Measurements from ENCODE around the gene NFKB2. TPM values are rescaled to one million over a fixed set of nuclear protein-coding genes. Genes with fewer than 3 reads are reported as not detected.

Gene NFKB2
- total and polyA plus RNA-seq, 3 donors from 2014 or later = 18.4 to 42.7 (median 25.2) TPM

- no peak overlapping the region for H3K4me3 ChIP-seq
- no peaks in the 10 kb centered on the region for H3K36me3 ChIP-seq (ENCODE audit: low read depth, missing control alignments)
- intact Hi-C loops (cut with DNase I; ENCODE audit: low total_unique reads) = no loop called here
- TF ChIP-seq POLR2A (IDR thresholded peaks at IDR 0.05) = no peak
- no peak for TF ChIP-seq CTCF (IDR thresholded peaks at IDR 0.05)
- H3K9me3 ChIP-seq = no peaks in the 10 kb centered on the region
- WGBS, 2 donors = 24 to 66% methylated on average over 2 to 5 of the region's 5 CpGs
- DNase-seq = no peak
- no peaks in the 10 kb centered on the region for H3K27me3 ChIP-seq
- no peak overlapping the region for H3K27ac ChIP-seq
- H3K4me1 ChIP-seq = peaks cover 21% of the 10 kb centered on the region
Observed at GRCh38 chr10:102433619-102434046, 38.1 kb downstream of the NFKB2 start.

GRCh38 chr10:102434394-102435132, 39.1 kb downstream of the NFKB2 start:
- no peak for DNase-seq
- Histone ChIP-seq H3K27me3 (no peaks in the 10 kb centered on the region), H3K27ac (peak overlapping the region in 1 of 2 donors; percentile 59), H3K4me1 (peaks cover 21% of the 10 kb centered on the region), H3K4me3 (no peak overlapping the region), H3K36me3 (ENCODE audit: low read depth, missing control alignments) (no peaks in the 10 kb centered on the region), H3K9me3 (no peaks in the 10 kb centered on the region)
- TF ChIP-seq CTCF (IDR thresholded peaks at IDR 0.05) (no peak), POLR2A (IDR thresholded peaks at IDR 0.05) (no peak)
- 45 to 47% methylated on average over 7 to 9 of the region's 9 CpGs for WGBS, 2 donors
- intact Hi-C loops (cut with DNase I; ENCODE audit: low total_unique reads) = no loop called here

- no peak for DNase-seq
- Histone ChIP-seq H3K4me3 (peak overlapping the region in 1 of 2 donors; percentile 31), H3K4me1 (peaks cover 21% of the 10 kb centered on the region), H3K36me3 (ENCODE audit: low read depth, missing control alignments) (no peaks in the 10 kb centered on the region), H3K9me3 (no peaks in the 10 kb centered on the region), H3K27me3 (no peaks in the 10 kb centered on the region), H3K27ac (peak overlapping the region; percentile 31 to 59)
- 23 to 24% methylated on average over 3 to 5 of the region's 5 CpGs for WGBS, 2 donors
- intact Hi-C loops (cut with DNase I; ENCODE audit: low total_unique reads) = no loop called here
- TF ChIP-seq CTCF (IDR thresholded peaks at IDR 0.05) = no peak
- no peak for TF ChIP-seq POLR2A (IDR thresholded peaks at IDR 0.05)
Observed at GRCh38 chr10:102435133-102435497, 39.6 kb downstream of the NFKB2 start.

GRCh38 chr10:102435529-102436233, 40.2 kb downstream of the NFKB2 start:
- Histone ChIP-seq H3K4me3 (peak overlapping the region in 1 of 2 donors; percentile 31), H3K27me3 (no peaks in the 10 kb centered on the region), H3K27ac (peak overlapping the region; percentile 31 to 59), H3K36me3 (ENCODE audit: low read depth, missing control alignments) (no peaks in the 10 kb centered on the region), H3K9me3 (no peaks in the 10 kb centered on the region), H3K4me1 (peaks cover 21% of the 10 kb centered on the region)
- WGBS, 2 donors = 4 to 6% methylated on average over 10 to 12 of the region's 14 CpGs
- TF ChIP-seq POLR2A (IDR thresholded peaks at IDR 0.05) (no peak), CTCF (IDR thresholded peaks at IDR 0.05) (no peak)
- intact Hi-C loops (cut with DNase I; ENCODE audit: low total_unique reads) = no loop called here
- no peak for DNase-seq
